ENCODE data around the gene VTN.

VTN gene

GRCh38 chr17:28325211-28325610 lies 44.9 kb downstream of the VTN start:
- in situ Hi-C loops (cut with MboI; ENCODE audit: low sequenced_read_pairs), result no loop called here

DNA sequence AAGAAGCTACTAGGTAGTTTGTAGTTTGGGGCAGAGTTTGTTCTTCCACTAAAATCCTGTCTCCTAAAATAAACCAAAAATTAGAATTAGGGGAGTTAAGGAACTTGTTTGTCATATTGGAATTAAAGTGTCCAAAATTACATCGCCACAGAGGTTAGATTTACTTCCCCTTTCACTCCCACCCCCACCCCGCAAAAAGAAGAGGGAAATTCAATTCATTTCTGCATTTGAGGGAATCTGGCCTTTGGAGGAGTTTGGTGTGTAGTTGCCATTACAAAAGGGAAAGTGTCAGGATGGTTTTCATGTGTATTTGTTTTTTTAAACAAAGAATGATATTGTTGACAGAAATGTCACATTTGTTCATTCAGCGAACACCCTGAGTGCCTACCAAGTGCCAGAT lies 45.3 kb downstream of the VTN start:
- in situ Hi-C loops (cut with MboI; ENCODE audit: low sequenced_read_pairs), result no loop called here

GRCh38 chr17:28324267-28324745 lies 45.8 kb downstream of the VTN start:
- in situ Hi-C loops (cut with MboI; ENCODE audit: low sequenced_read_pairs), result no loop called here

DNA sequence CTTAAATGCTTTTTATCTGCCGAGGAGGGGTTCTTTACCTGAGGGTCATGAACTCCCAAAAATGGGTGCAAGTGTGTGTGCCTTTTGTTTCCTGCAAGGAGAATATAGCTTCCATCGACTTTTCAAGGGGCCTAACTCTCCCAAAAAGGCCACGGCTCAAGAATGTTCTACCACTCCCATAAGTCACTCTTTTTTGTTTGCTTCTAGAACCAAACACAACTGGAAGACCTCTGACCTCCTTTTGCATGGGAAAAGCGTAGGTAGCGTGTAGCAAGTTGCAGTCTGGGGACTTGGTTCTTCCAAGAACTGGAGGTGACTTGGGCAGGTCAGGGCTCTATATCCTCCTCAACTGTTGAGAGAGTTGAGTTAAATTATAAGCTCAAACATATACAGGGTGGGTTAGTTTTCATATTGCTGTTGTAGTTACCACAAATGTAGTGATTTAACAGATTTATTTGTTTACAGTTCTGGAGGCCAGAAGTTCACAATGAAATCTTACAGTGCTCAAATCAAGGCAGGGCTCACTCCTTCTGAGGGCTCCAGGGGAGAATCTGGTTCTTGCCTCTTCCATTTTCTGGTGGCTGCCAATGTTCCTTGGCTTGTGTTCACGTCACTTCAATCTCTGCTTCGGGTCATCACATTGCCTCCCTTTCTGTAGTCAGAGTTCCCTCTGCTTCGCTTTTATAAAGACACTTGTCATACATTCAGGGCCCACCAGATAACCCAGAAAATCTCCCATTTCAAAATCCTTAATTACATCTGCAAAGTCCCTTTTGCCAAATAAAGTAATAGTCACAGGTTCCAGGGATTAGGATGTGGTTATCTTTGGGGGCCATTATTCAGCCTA lies 49.7 kb downstream of the VTN start:
- in situ Hi-C loops (cut with MboI; ENCODE audit: low sequenced_read_pairs), result no loop called here

DNA sequence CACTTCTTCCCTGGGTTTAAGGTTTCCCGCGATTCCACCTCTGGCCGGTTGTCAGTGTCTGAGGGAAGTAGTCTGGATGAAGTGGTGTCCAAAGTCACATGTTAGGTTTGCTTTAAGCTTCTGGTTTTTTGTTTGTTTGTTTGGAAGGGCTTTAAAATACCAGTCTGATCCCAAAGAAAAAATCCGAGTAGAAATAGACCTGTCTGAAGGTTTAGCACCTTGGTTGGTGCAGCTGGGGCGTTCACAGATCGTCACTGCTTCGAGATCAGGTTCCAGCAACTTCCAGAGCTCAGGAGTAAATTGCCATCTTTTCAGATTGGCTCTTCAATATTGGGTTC lies 50.5 kb downstream of the VTN start:
- in situ Hi-C loops (cut with MboI; ENCODE audit: low sequenced_read_pairs), result no loop called here

- in situ Hi-C loops (cut with MboI; ENCODE audit: low sequenced_read_pairs), result no loop called here
Measured at GRCh38 chr17:28318759-28319597, 51.1 kb downstream of the VTN start, which contains the start of gene TMEM97. TMEM97 (plus strand) TSS chr17:28319200; CDS start chr17:28319240, 40 bp downstream.

- in situ Hi-C loops (cut with MboI; ENCODE audit: low sequenced_read_pairs), result no loop called here
Measured at GRCh38 chr17:28317966-28318758, 51.9 kb downstream of the VTN start.

Measured in hTERT RPE-1 (cell line).